Adipose tissue (tissue), 3 donors: Measurements from ENCODE around the gene GDF11. TPM values are rescaled to one million over a fixed set of nuclear protein-coding genes. Genes with fewer than 3 reads are reported as not detected.

Experiments used
- H3K27ac ChIP-seq: one replicate; pipeline ENCODE4 v1.5.1; 2013; ENCODE audit warnings: low read depth, low read length
- WGBS, 3 donors: extraction: QIAGEN DNeasy Blood & Tissue Kit; methylation state at CpG; one replicate each; pipeline ENCODE4 v1.1.7; 2013; 5-methylcytosine and 5-hydroxymethylcytosine counted together
- polyA plus RNA-seq, 3 donors: library from polyadenylated mRNA; stranded (reverse); fragments of 200-250 nt; gene quantifications; one replicate each; pipeline ENCODE4 v1.2.3, GENCODE V29; 2013
- donor health status: healthy with polysubstance abuse.
- donor health status: Bipolar disorder and iron deficiency.
- donor health status: healthy.

GDF11 gene
- 10 to 100 TPM in 1 of 3 donors, 1 to 10 TPM in 2; 1.5 to 10.2 (median 2.2) TPM for polyA plus RNA-seq

DNA sequence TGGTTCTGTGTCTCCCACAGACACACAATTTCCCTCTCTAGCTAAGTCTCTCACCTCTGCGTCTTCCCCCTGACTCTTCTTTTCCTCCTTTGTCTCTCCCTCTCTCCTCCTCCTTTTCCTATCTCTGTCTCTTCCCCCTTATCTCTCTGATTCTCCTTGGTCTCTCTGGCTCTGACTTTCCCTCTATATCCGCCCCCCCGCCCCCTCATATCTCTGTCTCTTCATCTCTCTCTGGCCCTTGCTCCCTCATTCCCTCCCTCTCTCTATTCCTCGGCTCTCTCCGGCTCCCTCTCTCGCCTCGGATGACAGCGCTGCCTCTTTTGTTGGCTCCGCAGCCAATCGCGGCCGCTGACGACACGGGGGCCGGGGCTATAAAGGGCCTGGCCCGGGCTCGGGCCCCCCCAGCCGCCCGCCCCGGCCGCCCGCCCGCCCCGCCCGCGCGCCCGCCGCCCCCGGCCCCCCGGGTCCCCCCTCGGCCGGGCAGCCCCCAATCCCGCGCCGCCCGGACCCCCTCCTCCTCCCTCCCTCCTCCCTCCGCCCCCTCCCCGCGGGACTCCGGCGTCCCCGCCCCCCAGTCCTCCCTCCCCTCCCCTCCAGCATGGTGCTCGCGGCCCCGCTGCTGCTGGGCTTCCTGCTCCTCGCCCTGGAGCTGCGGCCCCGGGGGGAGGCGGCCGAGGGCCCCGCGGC is at the start of gene GDF11:
TSS of gene GDF11 (plus strand) at position 404 of the 687 bp plus-strand sequence. CDS start at position 599, 195 bp downstream.
- no peak within 1 kb of the TSS for H3K27ac ChIP-seq
- WGBS, 3 donors = 0 to 1% (median 1%) methylated on average over 17 to 43 of the region's 53 CpGs

DNA sequence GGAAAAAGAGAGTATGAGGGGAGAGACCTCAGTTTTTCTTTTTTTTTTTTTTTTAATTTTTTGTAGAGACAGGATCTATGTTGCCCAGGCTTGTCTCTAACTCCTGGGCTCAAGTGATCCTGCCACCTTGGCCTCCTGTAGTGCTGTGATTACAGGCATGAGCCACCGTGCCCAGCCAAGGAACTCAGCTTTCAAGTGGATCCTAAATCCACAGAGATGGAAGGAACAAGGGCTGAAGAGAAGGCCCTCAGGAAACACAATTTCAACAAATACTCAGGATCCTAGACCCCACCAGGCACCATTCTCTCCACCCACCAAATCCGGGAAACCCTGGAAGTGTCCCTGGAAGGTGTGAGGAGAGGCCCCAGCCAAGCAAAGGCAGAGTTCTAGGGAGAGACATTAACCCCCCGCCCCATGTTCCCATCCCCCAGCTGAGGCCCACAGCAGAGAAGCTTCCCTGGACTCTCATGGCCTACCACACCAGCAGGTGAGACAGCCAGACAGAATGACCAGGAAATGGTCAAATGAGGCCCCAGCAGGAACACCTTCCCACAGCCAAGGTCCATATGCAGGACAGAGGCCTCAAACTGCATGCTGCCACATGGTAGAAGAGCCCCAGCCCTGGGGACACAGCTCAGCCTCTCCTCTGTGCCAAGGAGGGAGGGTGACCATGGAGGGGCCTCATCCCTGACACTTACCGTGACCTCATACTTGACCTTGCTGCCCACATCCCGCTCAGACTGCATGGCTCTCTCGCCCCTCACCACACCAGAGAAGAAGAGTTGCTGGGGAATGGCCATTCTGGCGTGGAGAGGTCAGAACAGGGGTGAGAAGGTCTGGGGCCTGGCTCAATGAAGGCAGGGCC is 49.4 kb upstream of the GDF11 start:
- WGBS, 3 donors = 91 to 97% (median 96%) methylated on average over 7 of the region's 7 CpGs
- no peak overlapping the region for H3K27ac ChIP-seq

- no peak overlapping the region for H3K27ac ChIP-seq
- 95 to 96% (median 96%) methylated on average over 7 of the region's 7 CpGs for WGBS, 3 donors
These were observed 48.8 kb upstream of the GDF11 start for GRCh38 chr12:55694188-55694515.

DNA sequence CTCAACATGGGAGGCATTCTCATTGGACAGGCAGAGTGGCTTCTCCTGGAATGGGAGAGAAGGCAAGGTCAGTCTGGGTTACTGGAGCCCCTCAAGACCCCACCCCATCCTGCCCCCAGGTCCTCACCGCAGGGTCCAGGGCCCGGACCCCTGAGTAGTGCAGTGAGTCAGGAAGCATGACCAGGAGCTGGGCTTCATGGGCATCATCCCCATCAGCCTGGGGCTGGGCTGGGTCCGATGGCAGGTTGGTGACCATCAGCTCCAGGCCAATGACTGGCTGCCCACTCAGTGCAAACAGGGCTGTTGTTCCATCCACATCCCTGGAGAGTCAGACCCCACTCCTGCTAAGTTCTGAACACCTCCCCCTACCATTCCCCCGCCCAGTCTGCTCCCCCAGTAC is 48.3 kb upstream of the GDF11 start:
- no peak overlapping the region for H3K27ac ChIP-seq
- 92 to 97% (median 94%) methylated on average over 4 of the region's 4 CpGs for whole genome bisulfite sequencing, 3 donors

GRCh38 chr12:55695349-55695748 is 47.6 kb upstream of the GDF11 start:
- WGBS, 3 donors = 75 to 82% (median 76%) methylated on average over 7 of the region's 7 CpGs
- H3K27ac ChIP-seq = no peak overlapping the region

DNA sequence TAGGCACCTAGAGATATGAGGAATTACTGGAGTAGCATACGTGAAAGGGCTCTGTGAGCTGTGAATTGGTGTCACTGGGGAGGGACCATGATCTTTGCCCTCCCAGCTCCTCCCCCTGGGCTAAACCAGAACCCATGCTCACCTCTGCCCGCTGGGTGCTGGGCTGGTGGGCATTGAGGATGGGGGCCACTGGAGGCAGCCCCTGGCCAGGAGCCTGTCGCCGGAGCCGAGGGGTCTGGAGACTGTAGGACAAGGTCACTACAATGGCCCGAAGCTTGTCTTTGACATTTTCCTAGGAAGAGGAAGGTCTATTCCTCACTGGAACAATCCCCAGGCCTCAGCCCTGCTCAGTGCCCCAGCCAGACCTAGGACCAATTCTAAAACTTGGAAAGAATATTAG is 46.8 kb upstream of the GDF11 start:
- 84 to 92% (median 92%) methylated on average over 6 of the region's 6 CpGs for WGBS, 3 donors
- no peak overlapping the region for H3K27ac ChIP-seq

- 78 to 86% (median 84%) methylated on average over 19 of the region's 19 CpGs for WGBS, 3 donors
- no peak overlapping the region for H3K27ac ChIP-seq
These were observed 46.0 kb upstream of the GDF11 start for GRCh38 chr12:55696796-55697462.

DNA sequence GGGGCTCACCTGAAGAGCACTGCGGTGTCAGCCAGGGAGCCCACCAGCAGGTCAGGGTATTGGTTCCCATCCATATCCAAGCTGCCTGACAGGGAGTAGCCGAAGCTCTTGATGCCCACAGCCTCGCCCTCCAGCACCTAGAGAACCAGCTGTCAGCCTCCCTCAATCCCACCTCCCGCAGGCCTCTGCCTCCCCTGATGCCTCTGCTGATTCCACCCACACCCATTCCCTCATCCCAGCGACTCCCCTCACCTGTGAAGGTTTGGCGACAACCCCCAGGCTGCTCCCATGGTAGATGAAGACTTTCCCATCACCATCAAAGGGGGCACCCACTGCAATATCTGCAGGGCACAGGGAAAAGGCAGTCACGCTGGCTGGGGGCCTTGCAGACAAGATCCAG is 45.2 kb upstream of the GDF11 start:
- WGBS, 3 donors = 83 to 92% (median 85%) methylated on average over 7 of the region's 7 CpGs

GRCh38 chr12:55698241-55698955 is 44.5 kb upstream of the GDF11 start:
- 89 to 93% (median 89%) methylated on average over 16 of the region's 16 CpGs for WGBS, 3 donors
- no peak overlapping the region for H3K27ac ChIP-seq

More for the DNA sequence above, 45.2 kb upstream of the GDF11 start:
- no peak overlapping the region for H3K27ac ChIP-seq

DNA sequence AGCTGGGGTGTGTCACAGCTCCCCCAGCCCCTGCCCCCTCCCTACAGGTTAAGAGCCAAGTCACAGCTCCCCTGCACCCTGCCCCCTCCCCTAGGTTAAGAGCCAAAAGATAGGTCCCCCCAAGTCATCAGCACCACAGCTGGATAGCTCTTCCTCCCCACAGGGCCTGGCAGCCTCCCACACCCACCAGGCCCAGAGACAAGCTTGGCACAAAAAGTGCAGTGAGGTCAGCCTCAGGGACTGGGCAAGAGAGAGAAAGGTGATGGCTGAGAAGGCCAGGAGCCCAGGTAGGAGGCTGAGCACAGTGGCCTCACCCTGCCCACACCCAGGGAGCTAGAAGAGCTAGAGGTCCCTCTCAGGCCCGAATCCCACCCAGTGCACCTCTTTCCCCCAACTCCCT is 44.0 kb upstream of the GDF11 start:
- H3K27ac ChIP-seq = no peak overlapping the region
- WGBS, 3 donors = 75 to 88% (median 80%) methylated on average over 1 of the region's 1 CpG

GRCh38 chr12:55699471-55700055 is 43.4 kb upstream of the GDF11 start:
- WGBS, 3 donors = 67 to 84% (median 80%) methylated on average over 5 of the region's 5 CpGs
- H3K27ac ChIP-seq = no peak overlapping the region

DNA sequence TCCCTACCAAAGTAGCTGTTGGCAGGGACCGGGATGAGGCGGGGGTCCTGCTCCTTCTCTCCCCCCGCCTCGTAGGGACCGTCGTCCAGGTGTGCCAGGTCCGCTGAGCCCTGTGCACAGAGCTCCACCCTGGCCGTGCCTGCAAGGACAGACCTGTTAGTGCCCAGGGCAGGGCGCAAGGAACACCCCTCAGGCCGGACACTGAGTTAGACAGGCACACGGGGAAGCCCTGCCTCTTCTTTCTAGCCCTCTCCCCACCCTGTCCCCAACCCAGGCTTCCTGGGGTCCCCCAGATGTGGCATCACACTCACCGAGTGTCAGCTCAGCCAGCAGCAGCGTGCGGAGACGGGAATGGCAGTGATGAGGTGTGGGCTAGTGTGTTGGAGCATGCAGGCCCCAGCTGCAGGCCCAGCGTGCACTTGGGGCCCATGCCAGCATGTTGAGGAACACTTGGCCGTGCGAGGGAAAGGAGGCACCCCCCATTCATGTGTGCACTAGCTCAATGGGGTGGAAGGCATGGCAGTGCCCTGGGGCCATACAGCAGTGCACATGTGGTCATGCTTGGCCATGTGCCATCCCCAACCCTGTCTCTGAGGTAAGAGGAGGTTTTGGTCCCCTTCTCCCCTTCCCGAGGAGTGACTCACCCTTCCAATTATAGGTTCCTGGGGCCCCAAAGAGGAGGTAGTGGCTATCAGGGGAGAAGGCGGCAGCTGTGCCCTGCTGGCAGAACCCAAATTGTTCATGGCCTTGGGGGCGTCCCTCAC is 42.5 kb upstream of the GDF11 start:
- 76 to 88% (median 81%) methylated on average over 17 to 21 of the region's 21 CpGs for WGBS, 3 donors
- H3K27ac ChIP-seq = no peak overlapping the region

DNA sequence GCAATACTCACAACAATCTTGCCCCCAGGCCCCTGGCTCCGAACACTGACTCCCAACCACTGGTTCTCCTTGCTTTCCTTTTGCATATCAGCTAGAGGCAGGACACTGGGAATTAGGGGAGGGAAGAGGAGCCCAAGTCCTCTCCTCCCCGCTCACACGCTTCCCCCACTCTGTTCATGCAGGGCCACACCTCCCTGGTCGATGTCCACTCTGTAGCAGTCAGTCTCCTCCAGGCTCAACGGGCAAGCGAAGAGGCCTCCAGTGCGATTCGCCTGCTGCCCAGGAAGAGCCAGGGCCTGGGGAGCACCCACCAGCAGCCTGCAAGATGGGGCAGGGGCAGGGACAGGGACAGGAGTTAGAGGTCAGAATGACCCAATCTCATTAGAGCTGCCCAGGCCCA is 40.1 kb upstream of the GDF11 start:
- WGBS, 3 donors = 79 to 86% (median 84%) methylated on average over 8 of the region's 8 CpGs
- no peak overlapping the region for H3K27ac ChIP-seq

GRCh38 chr12:55703288-55703687 is 39.6 kb upstream of the GDF11 start:
- H3K27ac ChIP-seq = no peak overlapping the region
- WGBS, 3 donors = 63 to 73% (median 68%) methylated on average over 2 of the region's 2 CpGs

- peak overlapping the region; percentile 2 for H3K27ac ChIP-seq
- WGBS, 3 donors = 68 to 80% (median 75%) methylated on average over 6 of the region's 6 CpGs
These were observed 38.8 kb upstream of the GDF11 start for GRCh38 chr12:55703901-55704761.

GRCh38 chr12:55704824-55705718 is 37.9 kb upstream of the GDF11 start:
- 66 to 73% (median 71%) methylated on average over 9 of the region's 9 CpGs for WGBS, 3 donors
- peak overlapping the region; percentile 2 for H3K27ac ChIP-seq
